Measurements from ENCODE around the gene RYR2. TPM values are rescaled to one million over a fixed set of nuclear protein-coding genes. Genes with fewer than 3 reads are reported as not detected.

Gene RYR2
- total and polyA plus RNA-seq, 2 donors (not counting 1 experiment from before 2014, with no cell fraction given), result not detected

DNA sequence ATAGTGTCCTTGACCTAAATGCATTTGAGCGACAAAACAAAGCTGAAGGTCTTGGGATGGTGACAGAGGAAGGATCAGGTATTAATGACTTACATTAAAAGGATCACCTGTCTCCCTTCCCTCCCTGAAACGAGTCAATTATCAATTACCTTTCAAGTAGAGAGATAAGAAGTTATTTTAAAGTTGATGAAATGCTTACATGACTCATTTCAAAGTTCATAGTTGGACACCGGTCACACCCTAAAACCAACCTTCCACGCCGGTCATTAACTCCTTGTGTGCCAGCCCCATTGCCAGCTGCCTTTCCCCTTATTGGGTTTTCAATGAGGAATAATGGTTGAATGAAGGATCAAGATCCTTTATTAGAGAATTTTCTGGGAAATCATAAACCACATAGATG lies 719.0 kb downstream of the RYR2 start:
- Mint-ChIP-seq H3K4me3 (no peak overlapping the region), H3K9me3 (ENCODE audit: insufficient read depth) (no peaks in the 10 kb centered on the region), H3K27me3 (no peaks in the 10 kb centered on the region), H3K27ac (no peak overlapping the region), H3K4me1 (no peaks in the 10 kb centered on the region)
- TF ChIP-seq, protein P1, sequence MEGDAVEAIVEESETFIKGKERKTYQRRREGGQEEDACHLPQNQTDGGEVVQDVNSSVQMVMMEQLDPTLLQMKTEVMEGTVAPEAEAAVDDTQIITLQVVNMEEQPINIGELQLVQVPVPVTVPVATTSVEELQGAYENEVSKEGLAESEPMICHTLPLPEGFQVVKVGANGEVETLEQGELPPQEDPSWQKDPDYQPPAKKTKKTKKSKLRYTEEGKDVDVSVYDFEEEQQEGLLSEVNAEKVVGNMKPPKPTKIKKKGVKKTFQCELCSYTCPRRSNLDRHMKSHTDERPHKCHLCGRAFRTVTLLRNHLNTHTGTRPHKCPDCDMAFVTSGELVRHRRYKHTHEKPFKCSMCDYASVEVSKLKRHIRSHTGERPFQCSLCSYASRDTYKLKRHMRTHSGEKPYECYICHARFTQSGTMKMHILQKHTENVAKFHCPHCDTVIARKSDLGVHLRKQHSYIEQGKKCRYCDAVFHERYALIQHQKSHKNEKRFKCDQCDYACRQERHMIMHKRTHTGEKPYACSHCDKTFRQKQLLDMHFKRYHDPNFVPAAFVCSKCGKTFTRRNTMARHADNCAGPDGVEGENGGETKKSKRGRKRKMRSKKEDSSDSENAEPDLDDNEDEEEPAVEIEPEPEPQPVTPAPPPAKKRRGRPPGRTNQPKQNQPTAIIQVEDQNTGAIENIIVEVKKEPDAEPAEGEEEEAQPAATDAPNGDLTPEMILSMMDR (IDR thresholded peaks at IDR 0.05), result no peak
- no peak for TF ChIP-seq EZH2 (IDR thresholded peaks at IDR 0.05; ENCODE audit: borderline replicate concordance, insufficient read depth, low read depth, low read length, poor library complexity, severe bottlenecking)
- intact Hi-C loops (cut with micrococcal nuclease), result no loop called here
- Histone ChIP-seq H3K9ac (ENCODE audit: low read length) (no peak overlapping the region), H3K27ac (ENCODE audit: low read length in 2 of 2) (no peak overlapping the region), H3K27me3 (replicated peaks in 1 of 4; ENCODE audit: control extremely low read depth in 1 of 4, control insufficient read depth in 3 of 4, insufficient read depth in 4 of 4, low read length in 3 of 4) (no peaks in the 10 kb centered on the region), H4K20me1 (ENCODE audit: control insufficient read depth, insufficient read depth, low read length, poor library complexity, severe bottlenecking) (no peaks in the 10 kb centered on the region), H3K79me2 (ENCODE audit: control insufficient read depth, insufficient read depth, low read length) (no peaks in the 10 kb centered on the region), H3K36me3 (replicated peaks in 1 of 2; ENCODE audit: control extremely low read depth in 1 of 2, control insufficient read depth in 1 of 2, extremely low read depth in 1 of 2, insufficient read depth in 2 of 2, low read length in 1 of 2) (no peaks in the 10 kb centered on the region), H3K4me1 (ENCODE audit: control insufficient read depth in 2 of 2, insufficient read depth in 2 of 2, low read length in 2 of 2) (no peaks in the 10 kb centered on the region), H3K9me3 (ENCODE audit: control extremely low read depth in 1 of 3, control insufficient read depth in 2 of 3, insufficient read depth in 1 of 3, low read length in 2 of 3) (no peaks in the 10 kb centered on the region), H3K4me2 (replicated peaks; ENCODE audit: low read depth, low read length, poor library complexity, severe bottlenecking) (no peak overlapping the region), H2AFZ (ENCODE audit: insufficient read depth, low read depth, low read length, poor library complexity, severe bottlenecking) (no peak overlapping the region), H3K4me3 (ENCODE audit: control extremely low read depth in 1 of 5, extremely low read depth in 1 of 5, insufficient read depth in 1 of 5, low read depth in 2 of 5, low read length in 4 of 5) (no peak overlapping the region)
- DNase-seq, result no peak
- no CpG with 5 or more reads among the region's 5 CpGs for whole genome bisulfite sequencing (ENCODE audit: insufficient coverage)
- no peak for ATAC-seq (ENCODE audit: low read depth)
- ChIA-PET CTCF (no interaction called here), POLR2A (no interaction called here)

DNA sequence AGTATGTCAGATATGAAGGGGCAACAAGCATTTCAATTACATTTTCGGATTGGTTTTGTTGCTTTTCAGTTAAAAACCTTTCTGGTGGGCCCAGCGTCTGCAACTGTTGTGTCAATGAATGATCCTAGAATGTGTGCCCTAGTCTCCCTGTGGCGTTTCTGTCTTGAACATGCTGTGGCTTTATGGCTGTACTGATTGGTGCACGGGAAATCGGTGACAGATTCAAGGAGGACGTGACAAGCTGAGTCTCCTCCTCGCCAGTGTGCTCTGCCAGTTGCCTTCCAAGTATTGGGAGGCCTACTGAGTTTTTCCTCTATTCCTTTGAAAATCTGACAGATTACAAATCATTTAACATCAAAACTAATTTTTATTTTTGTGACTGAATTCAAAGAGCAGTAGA lies 721.2 kb downstream of the RYR2 start:
- intact Hi-C loops (cut with micrococcal nuclease), result no loop called here
- no peak for ATAC-seq (ENCODE audit: low read depth)
- Mint-ChIP-seq H3K4me3 (no peak overlapping the region), H3K9me3 (ENCODE audit: insufficient read depth) (no peaks in the 10 kb centered on the region), H3K27ac (no peak overlapping the region), H3K4me1 (no peaks in the 10 kb centered on the region), H3K27me3 (no peaks in the 10 kb centered on the region)
- Histone ChIP-seq H3K4me3 (ENCODE audit: control extremely low read depth in 1 of 5, extremely low read depth in 1 of 5, insufficient read depth in 1 of 5, low read depth in 2 of 5, low read length in 4 of 5) (no peak overlapping the region), H4K20me1 (ENCODE audit: control insufficient read depth, insufficient read depth, low read length, poor library complexity, severe bottlenecking) (no peaks in the 10 kb centered on the region), H2AFZ (ENCODE audit: insufficient read depth, low read depth, low read length, poor library complexity, severe bottlenecking) (no peak overlapping the region), H3K9me3 (ENCODE audit: control extremely low read depth in 1 of 3, control insufficient read depth in 2 of 3, insufficient read depth in 1 of 3, low read length in 2 of 3) (no peaks in the 10 kb centered on the region), H3K9ac (ENCODE audit: low read length) (no peak overlapping the region), H3K4me1 (ENCODE audit: control insufficient read depth in 2 of 2, insufficient read depth in 2 of 2, low read length in 2 of 2) (no peaks in the 10 kb centered on the region), H3K4me2 (replicated peaks; ENCODE audit: low read depth, low read length, poor library complexity, severe bottlenecking) (no peak overlapping the region), H3K79me2 (ENCODE audit: control insufficient read depth, insufficient read depth, low read length) (no peaks in the 10 kb centered on the region), H3K27ac (ENCODE audit: low read length in 2 of 2) (no peak overlapping the region), H3K36me3 (replicated peaks in 1 of 2; ENCODE audit: control extremely low read depth in 1 of 2, control insufficient read depth in 1 of 2, extremely low read depth in 1 of 2, insufficient read depth in 2 of 2, low read length in 1 of 2) (no peaks in the 10 kb centered on the region), H3K27me3 (replicated peaks in 1 of 4; ENCODE audit: control extremely low read depth in 1 of 4, control insufficient read depth in 3 of 4, insufficient read depth in 4 of 4, low read length in 3 of 4) (no peaks in the 10 kb centered on the region)
- WGBS (ENCODE audit: insufficient coverage), result 94% methylated on average over 5 of the region's 7 CpGs
- CTCF ChIA-PET, result interaction anchor here (1.8 kb wide), 1 partner anchor 9 kb away, joined by 8 read pairs; no protein-coding TSS in a partner anchor
- no peak for DNase-seq
- POLR2A ChIA-PET, result no interaction called here
- TF ChIP-seq, protein P1 (IDR thresholded peaks at IDR 0.05), result no peak
- no peak for TF ChIP-seq EZH2 (IDR thresholded peaks at IDR 0.05; ENCODE audit: borderline replicate concordance, insufficient read depth, low read depth, low read length, poor library complexity, severe bottlenecking)
